HUES64 (cell line): Measurements from ENCODE around the gene OR2A14. TPM values are rescaled to one million over a fixed set of nuclear protein-coding genes. Genes with fewer than 3 reads are reported as not detected.

Experiments used
- H3K27ac ChIP-seq: 2 replicates; pipeline ENCODE4 v1.7.0; 2013; ENCODE audit warnings: low read depth, low read length, inconsistent platforms
- H3K27me3 ChIP-seq: 2 replicates; pipeline ENCODE4 v1.6.1; 2013; ENCODE audit warnings: mild to moderate bottlenecking, low read length; ENCODE audit not compliant: insufficient read depth
- H3K36me3 ChIP-seq: 2 replicates; pipeline ENCODE4 v1.6.1; 2013; ENCODE audit warnings: mild to moderate bottlenecking, low read length; ENCODE audit not compliant: insufficient read depth
- H3K4me1 ChIP-seq: 2 replicates; pipeline ENCODE4 v1.6.1; 2013; ENCODE audit warnings: mild to moderate bottlenecking, low read length, moderate library complexity; ENCODE audit not compliant: insufficient read depth
- H3K4me3 ChIP-seq: 2 replicates; pipeline ENCODE4 v1.5.1; 2013; ENCODE audit warnings: mild to moderate bottlenecking, low read length, moderate library complexity
- H3K9ac ChIP-seq: 2 replicates; pipeline ENCODE4 v1.6.1; 2013; ENCODE audit warnings: mild to moderate bottlenecking, low read depth, low read length
- H3K9me3 ChIP-seq: 2 replicates; pipeline ENCODE4 v1.6.1; 2013; ENCODE audit warnings: low read depth, low read length; ENCODE audit not compliant: insufficient read depth
- WGBS: fragments of 150-250, 120-280 bp; methylation state at CpG from one replicate; pipeline ENCODE4 v1.1.7; 2013; ENCODE audit warnings: missing lambda C conversion rate; 5-methylcytosine and 5-hydroxymethylcytosine counted together
- polyA plus RNA-seq, 2 experiments: library from polyadenylated mRNA; stranded (reverse); fragments of 50-300 nt; gene quantifications; one replicate each; pipeline ENCODE4 v1.2.3, GENCODE V29; 2013

Gene OR2A14, protein sequence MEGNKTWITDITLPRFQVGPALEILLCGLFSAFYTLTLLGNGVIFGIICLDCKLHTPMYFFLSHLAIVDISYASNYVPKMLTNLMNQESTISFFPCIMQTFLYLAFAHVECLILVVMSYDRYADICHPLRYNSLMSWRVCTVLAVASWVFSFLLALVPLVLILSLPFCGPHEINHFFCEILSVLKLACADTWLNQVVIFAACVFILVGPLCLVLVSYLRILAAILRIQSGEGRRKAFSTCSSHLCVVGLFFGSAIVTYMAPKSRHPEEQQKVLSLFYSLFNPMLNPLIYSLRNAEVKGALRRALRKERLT
- not detected for polyA plus RNA-seq (2013, experiment 1 of 2)
- polyA plus RNA-seq (2013, experiment 2 of 2) = not detected

GRCh38 chr7:144122876-144123275, at the start of gene OR2A14:
Gene OR2A14 (plus strand): TSS chr7:144123176. CDS start chr7:144129113, 5,937 bp downstream.
- Histone ChIP-seq H3K27ac (no peak within 1 kb of the TSS), H3K36me3 (no peaks in the 10 kb centered on the region), H3K9ac (no peak within 1 kb of the TSS), H3K9me3 (no peaks in the 10 kb centered on the region), H3K4me3 (no peak within 1 kb of the TSS), H3K4me1 (no peaks in the 10 kb centered on the region), H3K27me3 (no peaks in the 10 kb centered on the region)
- WGBS = 100% methylated on average over 1 of the region's 1 CpG

DNA sequence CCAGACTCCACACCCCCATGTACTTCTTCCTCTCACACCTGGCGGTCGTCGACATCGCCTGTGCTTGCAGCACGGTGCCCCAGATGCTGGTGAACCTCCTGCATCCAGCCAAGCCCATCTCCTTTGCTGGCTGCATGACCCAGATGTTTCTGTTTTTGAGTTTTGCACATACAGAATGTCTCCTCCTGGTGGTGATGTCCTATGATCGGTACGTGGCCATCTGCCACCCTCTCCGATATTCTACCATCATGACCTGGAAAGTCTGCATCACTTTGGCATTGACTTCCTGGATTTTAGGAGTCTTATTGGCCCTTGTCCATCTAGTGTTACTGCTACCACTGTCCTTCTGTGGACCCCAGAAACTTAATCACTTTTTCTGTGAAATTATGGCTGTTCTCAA, 48.6 kb upstream of the OR2A14 start:
- Histone ChIP-seq H3K27me3 (no peaks in the 10 kb centered on the region), H3K27ac (no peak overlapping the region), H3K4me1 (no peaks in the 10 kb centered on the region), H3K4me3 (no peak overlapping the region), H3K9ac (no peak overlapping the region), H3K9me3 (no peaks in the 10 kb centered on the region), H3K36me3 (no peaks in the 10 kb centered on the region)
- WGBS = 93% methylated on average over 8 of the region's 8 CpGs

- WGBS = 93% methylated on average over 2 of the region's 2 CpGs
Measured at GRCh38 chr7:144085978-144086377, 37.0 kb upstream of the OR2A14 start, which contains the start of gene OR2A12. Gene OR2A12 (plus strand): TSS chr7:144086278. CDS start chr7:144095108, 8,830 bp downstream.

DNA sequence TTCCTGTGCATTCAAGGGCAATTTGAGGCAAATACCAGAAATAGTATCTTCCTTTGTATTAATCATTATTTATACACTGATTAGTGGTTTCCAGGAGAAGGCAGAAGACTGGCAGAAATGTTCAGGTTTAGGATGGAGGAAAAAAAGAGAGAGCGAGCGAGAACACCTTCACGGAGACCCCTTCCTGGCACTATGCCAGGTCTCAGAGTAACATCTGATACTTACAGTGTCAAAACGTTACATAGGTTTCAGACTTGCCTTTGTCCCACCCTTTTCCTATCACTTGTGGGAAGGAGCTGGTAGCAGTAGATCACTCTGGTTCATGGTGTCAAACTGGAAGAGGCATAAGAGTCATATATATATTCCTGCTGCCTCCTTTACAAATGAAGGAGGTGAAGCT, 36.2 kb upstream of the OR2A14 start:
- Histone ChIP-seq H3K9me3 (peaks cover 4% of the 10 kb centered on the region; the same call in 1 of the 2 replicates), H3K36me3 (no peaks in the 10 kb centered on the region), H3K27ac (no peak overlapping the region), H3K4me1 (no peaks in the 10 kb centered on the region), H3K9ac (no peak overlapping the region), H3K27me3 (no peaks in the 10 kb centered on the region), H3K4me3 (no peak overlapping the region)
- WGBS = 80% methylated on average over 4 of the region's 4 CpGs

More at GRCh38 chr7:144085978-144086377, 37.0 kb upstream of the OR2A14 start, which contains the start of gene OR2A12:
- Histone ChIP-seq H3K4me1 (no peaks in the 10 kb centered on the region), H3K9me3 (peaks cover 4% of the 10 kb centered on the region; the same call in 1 of the 2 replicates), H3K27me3 (no peaks in the 10 kb centered on the region), H3K36me3 (no peaks in the 10 kb centered on the region), H3K27ac (no peak within 1 kb of the TSS), H3K9ac (no peak within 1 kb of the TSS), H3K4me3 (no peak within 1 kb of the TSS)

- 100% methylated on average over 1 of the region's 1 CpG for WGBS
- Histone ChIP-seq H3K27ac (no peak overlapping the region), H3K4me3 (no peak overlapping the region), H3K9ac (no peak overlapping the region), H3K9me3 (peaks cover 4% of the 10 kb centered on the region; the same call in 1 of the 2 replicates), H3K4me1 (no peaks in the 10 kb centered on the region), H3K36me3 (no peaks in the 10 kb centered on the region), H3K27me3 (no peaks in the 10 kb centered on the region)
Measured at GRCh38 chr7:144087230-144087629, 35.7 kb upstream of the OR2A14 start.

- Histone ChIP-seq H3K9ac (no peak overlapping the region), H3K9me3 (peaks cover 4% of the 10 kb centered on the region; the same call in 1 of the 2 replicates), H3K4me3 (no peak overlapping the region), H3K27ac (no peak overlapping the region), H3K36me3 (no peaks in the 10 kb centered on the region), H3K27me3 (no peaks in the 10 kb centered on the region), H3K4me1 (no peaks in the 10 kb centered on the region)
- 82% methylated on average over 2 of the region's 3 CpGs for WGBS
Measured at GRCh38 chr7:144090667-144091066, 32.3 kb upstream of the OR2A14 start.

- no peaks in the 10 kb centered on the region for H3K27me3 ChIP-seq
Measured at GRCh38 chr7:144098776-144099175, 24.2 kb upstream of the OR2A14 start.

DNA sequence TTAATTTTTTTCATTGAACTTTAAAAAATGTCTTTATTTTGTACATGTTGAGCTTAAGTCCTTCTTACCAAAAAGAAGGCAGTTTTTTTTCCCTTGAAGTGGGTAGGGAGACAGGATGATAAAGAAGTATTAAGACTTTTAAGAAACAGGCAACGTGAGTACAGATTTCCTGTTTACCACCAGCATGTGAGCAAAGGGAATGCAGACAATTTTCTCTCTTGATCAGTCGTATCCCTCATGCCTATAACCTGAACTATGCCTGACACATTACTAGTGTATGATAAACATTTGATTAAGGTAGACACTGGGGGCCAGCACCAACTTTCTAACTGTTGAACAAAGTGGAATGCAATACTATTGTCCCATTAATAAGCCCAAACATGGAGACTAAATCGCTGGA, 22.4 kb upstream of the OR2A14 start:
- Histone ChIP-seq H3K36me3 (no peaks in the 10 kb centered on the region), H3K27me3 (no peaks in the 10 kb centered on the region), H3K4me3 (no peak overlapping the region), H3K27ac (no peak overlapping the region), H3K9ac (no peak overlapping the region), H3K4me1 (no peaks in the 10 kb centered on the region), H3K9me3 (no peaks in the 10 kb centered on the region)
- WGBS = 89% methylated on average over 2 of the region's 3 CpGs

More at GRCh38 chr7:144098776-144099175, 24.2 kb upstream of the OR2A14 start:
- no peaks in the 10 kb centered on the region for H3K9me3 ChIP-seq
- no peak overlapping the region for H3K27ac ChIP-seq
- no peaks in the 10 kb centered on the region for H3K36me3 ChIP-seq
- no peak overlapping the region for H3K4me3 ChIP-seq
- no peak overlapping the region for H3K9ac ChIP-seq
- no peaks in the 10 kb centered on the region for H3K4me1 ChIP-seq

GRCh38 chr7:144102041-144102440, 20.9 kb upstream of the OR2A14 start:
- no peaks in the 10 kb centered on the region for H3K36me3 ChIP-seq
- no peaks in the 10 kb centered on the region for H3K27me3 ChIP-seq
- no peaks in the 10 kb centered on the region for H3K9me3 ChIP-seq
- no peaks in the 10 kb centered on the region for H3K4me1 ChIP-seq
- H3K9ac ChIP-seq = no peak overlapping the region
- no peak overlapping the region for H3K4me3 ChIP-seq
- H3K27ac ChIP-seq = no peak overlapping the region

- Histone ChIP-seq H3K36me3 (no peaks in the 10 kb centered on the region), H3K4me1 (no peaks in the 10 kb centered on the region), H3K4me3 (no peak overlapping the region), H3K9ac (no peak overlapping the region), H3K27ac (no peak overlapping the region), H3K27me3 (no peaks in the 10 kb centered on the region), H3K9me3 (no peaks in the 10 kb centered on the region)
Measured at GRCh38 chr7:144105211-144105610, 17.8 kb upstream of the OR2A14 start.

GRCh38 chr7:144109283-144109682, 13.7 kb upstream of the OR2A14 start, which contains the start of gene OR2A2:
Gene OR2A2 (plus strand): TSS chr7:144109583. CDS start chr7:144109583, 0 bp downstream.
- Histone ChIP-seq H3K4me1 (no peaks in the 10 kb centered on the region), H3K27ac (no peak within 1 kb of the TSS), H3K9me3 (no peaks in the 10 kb centered on the region), H3K9ac (no peak within 1 kb of the TSS), H3K27me3 (no peaks in the 10 kb centered on the region), H3K36me3 (no peaks in the 10 kb centered on the region), H3K4me3 (no peak within 1 kb of the TSS)
- 88% methylated on average over 1 of the region's 2 CpGs for WGBS
